ENCODE results near the gene INSM2.

Gene INSM2

GRCh38 chr14:35551081-35551480 is 17.1 kb downstream of the INSM2 start:
- DNase-seq = no peak

- no peak for DNase-seq
Observed at GRCh38 chr14:35553808-35554207, 19.8 kb downstream of the INSM2 start.

- no peak for DNase-seq
Observed at GRCh38 chr14:35556548-35556947, 22.6 kb downstream of the INSM2 start.

- no peak for DNase-seq
Observed at GRCh38 chr14:35557221-35557747, 23.3 kb downstream of the INSM2 start.

GRCh38 chr14:35558680-35559079 is 24.7 kb downstream of the INSM2 start:
- DNase-seq = no peak

- no peak for DNase-seq
Observed at GRCh38 chr14:35565871-35566464, 32.0 kb downstream of the INSM2 start.

GRCh38 chr14:35571598-35571997 is 37.6 kb downstream of the INSM2 start:
- DNase-seq = no peak

GRCh38 chr14:35573911-35574310 is 39.9 kb downstream of the INSM2 start:
- DNase-seq = no peak

- no peak for DNase-seq
Observed at GRCh38 chr14:35576260-35576659, 42.3 kb downstream of the INSM2 start.

- DNase-seq = no peak
Observed at GRCh38 chr14:35576856-35577255, 42.9 kb downstream of the INSM2 start.

GRCh38 chr14:35578135-35578534 is 44.2 kb downstream of the INSM2 start:
- DNase-seq = no peak

- no peak for DNase-seq
Observed at GRCh38 chr14:35578639-35579038, 44.7 kb downstream of the INSM2 start.
